Measurements from ENCODE around the gene ID1.
"Not testable (repeated sequence)": the region's sequence is repeated elsewhere in the genome, so short reads cannot be mapped to it uniquely, and the experiment has no call there.

The ID1 gene

GRCh38 chr20:31573555-31574321 lies 31.4 kb upstream of the ID1 start:
- TF ChIP-seq CTCF (IDR thresholded peaks at IDR 0.05; ENCODE audit: borderline replicate concordance, insufficient read depth, low read depth, low read length): no peak
- peak overlapping the region; percentile 37 for H3K4me3 ChIP-seq (ENCODE audit: low read depth, low read length)

GRCh38 chr20:31574986-31575385 lies 30.1 kb upstream of the ID1 start:
- H3K4me3 ChIP-seq (ENCODE audit: low read depth, low read length): not testable (repeated sequence)

- TF ChIP-seq CTCF (IDR thresholded peaks at IDR 0.05; ENCODE audit: borderline replicate concordance, insufficient read depth, low read depth, low read length): no peak
- no peak overlapping the region for H3K4me3 ChIP-seq (ENCODE audit: low read depth, low read length)
Observed at GRCh38 chr20:31576751-31577150, 28.3 kb upstream of the ID1 start.

- TF ChIP-seq CTCF (IDR thresholded peaks at IDR 0.05; ENCODE audit: borderline replicate concordance, insufficient read depth, low read depth, low read length): no peak
Observed at GRCh38 chr20:31577194-31577593, 27.9 kb upstream of the ID1 start.

GRCh38 chr20:31578448-31579138 lies 26.5 kb upstream of the ID1 start:
- TF ChIP-seq CTCF (IDR thresholded peaks at IDR 0.05; ENCODE audit: borderline replicate concordance, insufficient read depth, low read depth, low read length): no peak
- H3K4me3 ChIP-seq (ENCODE audit: low read depth, low read length): no peak overlapping the region

More at GRCh38 chr20:31577194-31577593, 27.9 kb upstream of the ID1 start:
- no peak overlapping the region for H3K4me3 ChIP-seq (ENCODE audit: low read depth, low read length)

- no peak overlapping the region for H3K4me3 ChIP-seq (ENCODE audit: low read depth, low read length)
- no peak for TF ChIP-seq CTCF (IDR thresholded peaks at IDR 0.05; ENCODE audit: borderline replicate concordance, insufficient read depth, low read depth, low read length)
Observed at GRCh38 chr20:31579245-31579644, 25.8 kb upstream of the ID1 start.

GRCh38 chr20:31579941-31580651 lies 25.0 kb upstream of the ID1 start:
- H3K4me3 ChIP-seq (ENCODE audit: low read depth, low read length): not testable (repeated sequence)

GRCh38 chr20:31580706-31581105 lies 24.4 kb upstream of the ID1 start:
- no peak overlapping the region for H3K4me3 ChIP-seq (ENCODE audit: low read depth, low read length)
- TF ChIP-seq CTCF (IDR thresholded peaks at IDR 0.05; ENCODE audit: borderline replicate concordance, insufficient read depth, low read depth, low read length): no peak

Data from GM12875 (cell line).